Measurements from ENCODE around the gene IFNA6. TPM values are rescaled to one million over a fixed set of nuclear protein-coding genes. Genes with fewer than 3 reads are reported as not detected.
"Not testable (repeated sequence)": the region's sequence is repeated elsewhere in the genome, so short reads cannot be mapped to it uniquely, and the experiment has no call there.

IFNA6 gene
- total RNA-seq, 4 donors from 2014 or later: not detected

DNA sequence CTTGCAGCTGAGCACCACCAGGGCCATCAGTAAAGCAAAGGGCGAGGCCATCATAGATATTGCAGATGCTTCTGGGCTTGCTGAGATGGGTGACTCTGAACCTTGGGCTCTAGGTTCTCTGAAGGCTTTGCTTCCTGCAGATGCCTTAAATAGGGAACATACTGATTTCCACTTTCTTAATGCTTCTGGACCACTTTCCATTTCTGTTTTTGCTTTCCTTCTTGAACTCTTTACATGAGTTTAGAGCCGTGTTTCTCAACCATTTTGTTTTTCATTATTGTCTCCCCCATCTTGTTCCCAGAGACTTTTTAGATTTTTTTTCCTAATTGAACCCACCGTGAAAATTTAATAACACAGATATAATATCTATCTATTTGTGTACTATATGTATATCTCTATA is 17.3 kb upstream of the IFNA6 start, which contains the start of gene IFNA13:
TSS of gene IFNA13 (minus strand) at position 101 of the 400 bp plus-strand sequence. CDS start at position 54, 47 bp downstream.
- TF ChIP-seq, protein P1, sequence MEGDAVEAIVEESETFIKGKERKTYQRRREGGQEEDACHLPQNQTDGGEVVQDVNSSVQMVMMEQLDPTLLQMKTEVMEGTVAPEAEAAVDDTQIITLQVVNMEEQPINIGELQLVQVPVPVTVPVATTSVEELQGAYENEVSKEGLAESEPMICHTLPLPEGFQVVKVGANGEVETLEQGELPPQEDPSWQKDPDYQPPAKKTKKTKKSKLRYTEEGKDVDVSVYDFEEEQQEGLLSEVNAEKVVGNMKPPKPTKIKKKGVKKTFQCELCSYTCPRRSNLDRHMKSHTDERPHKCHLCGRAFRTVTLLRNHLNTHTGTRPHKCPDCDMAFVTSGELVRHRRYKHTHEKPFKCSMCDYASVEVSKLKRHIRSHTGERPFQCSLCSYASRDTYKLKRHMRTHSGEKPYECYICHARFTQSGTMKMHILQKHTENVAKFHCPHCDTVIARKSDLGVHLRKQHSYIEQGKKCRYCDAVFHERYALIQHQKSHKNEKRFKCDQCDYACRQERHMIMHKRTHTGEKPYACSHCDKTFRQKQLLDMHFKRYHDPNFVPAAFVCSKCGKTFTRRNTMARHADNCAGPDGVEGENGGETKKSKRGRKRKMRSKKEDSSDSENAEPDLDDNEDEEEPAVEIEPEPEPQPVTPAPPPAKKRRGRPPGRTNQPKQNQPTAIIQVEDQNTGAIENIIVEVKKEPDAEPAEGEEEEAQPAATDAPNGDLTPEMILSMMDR (IDR thresholded peaks at IDR 0.05): no peak
- TF ChIP-seq POLR2A (IDR thresholded peaks at IDR 0.05) (no peak), EP300 (IDR thresholded peaks at IDR 0.05) (no peak)
- WGBS, 2 donors: 87 to 89% methylated on average over 3 of the region's 3 CpGs
- Histone ChIP-seq H3K36me3 (no peaks in the 10 kb centered on the region), H3K4me1 (no peaks in the 10 kb centered on the region), H3K9me3 (no peaks in the 10 kb centered on the region), H3K4me3 (no peak within 1 kb of the TSS), H3K27me3 (no peaks in the 10 kb centered on the region), H3K27ac (no peak within 1 kb of the TSS)
- DNase-seq (ENCODE audit: low spot score in 2 of 2): no peak

DNA sequence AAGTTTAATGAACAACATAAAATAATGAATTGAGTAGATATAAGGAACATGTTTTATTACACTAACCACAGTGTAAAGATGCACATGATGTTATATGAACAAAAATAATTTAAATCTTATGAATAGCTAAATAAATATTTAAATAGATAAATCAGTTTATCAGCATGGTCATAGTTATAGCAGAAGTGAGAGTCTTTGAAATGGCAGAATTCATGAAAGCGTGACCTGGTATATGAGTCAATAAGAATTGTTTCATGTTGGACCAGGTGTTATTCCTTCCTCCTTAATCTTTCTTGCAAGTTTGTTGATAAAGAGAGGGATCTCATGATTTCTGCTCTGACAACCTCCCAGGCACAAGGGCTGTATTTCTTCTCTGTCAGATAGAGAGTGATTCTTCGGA is 16.5 kb upstream of the IFNA6 start:
- not testable (repeated sequence) for H3K4me3 ChIP-seq; DNase-seq (ENCODE audit: low spot score in 2 of 2)
- 90 to 95% methylated on average over 1 to 2 of the region's 2 CpGs for WGBS, 2 donors

GRCh38 chr9:21362287-21362686 is 11.6 kb upstream of the IFNA6 start:
- TF ChIP-seq EP300 (IDR thresholded peaks at IDR 0.05) (no peak), POLR2A (IDR thresholded peaks at IDR 0.05) (no peak)
- TF ChIP-seq, protein P1 (IDR thresholded peaks at IDR 0.05): no peak
- 83 to 87% methylated on average over 8 of the region's 8 CpGs for WGBS, 2 donors

More for the DNA sequence above, 16.5 kb upstream of the IFNA6 start:
- H3K27me3 ChIP-seq, H3K27ac ChIP-seq, H3K4me1 ChIP-seq, H3K9me3 ChIP-seq, H3K36me3 ChIP-seq: not testable (repeated sequence)

DNA sequence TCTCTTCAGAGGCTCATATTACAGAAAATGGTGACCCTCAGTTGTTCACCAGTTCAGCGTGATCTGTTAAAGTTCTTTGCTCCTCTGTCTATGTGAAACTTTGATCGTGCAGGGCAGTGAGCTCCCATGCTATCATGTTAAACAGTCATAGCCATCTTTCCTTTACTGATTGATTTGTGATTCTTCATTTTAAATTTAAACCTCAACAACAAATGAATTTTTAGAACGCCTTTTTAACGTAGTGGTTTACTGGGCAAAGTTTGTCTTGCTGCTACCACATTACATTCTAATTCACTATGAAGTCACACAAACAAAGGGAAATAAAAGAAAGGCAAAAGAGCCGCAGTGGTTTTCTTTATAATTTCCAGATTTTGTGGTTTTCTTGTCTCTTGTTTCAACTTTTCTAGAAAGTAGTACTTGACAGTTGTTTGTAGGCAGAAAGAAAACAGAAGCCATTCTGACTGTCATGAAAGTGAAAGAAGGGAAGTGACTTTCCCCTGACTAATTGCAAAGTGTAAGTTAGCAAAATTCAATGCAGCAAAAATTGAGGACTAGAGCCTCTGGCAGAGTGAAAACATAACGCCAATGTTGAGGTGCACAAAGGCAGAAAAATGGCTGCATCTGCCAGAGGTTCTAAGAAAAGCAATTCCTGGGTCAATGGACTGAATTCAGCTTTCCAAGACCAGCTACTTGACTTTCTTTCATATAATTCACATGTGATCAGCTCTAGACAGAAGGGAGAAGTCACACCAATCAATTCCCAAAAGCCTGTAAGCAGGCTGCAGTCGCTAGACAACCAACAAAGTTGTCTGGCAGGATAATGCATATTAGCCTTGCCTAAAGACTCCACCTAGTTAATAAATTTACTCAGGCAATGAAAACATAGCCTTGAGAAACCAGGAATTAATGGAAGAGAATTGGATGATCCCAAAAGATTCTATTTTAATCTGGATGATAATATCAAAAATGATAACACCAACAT is 7.1 kb upstream of the IFNA6 start:
- H3K4me1 ChIP-seq: no peaks in the 10 kb centered on the region
- WGBS, 2 donors: 63 to 67% methylated on average over 7 of the region's 7 CpGs
- H3K27me3 ChIP-seq: no peaks in the 10 kb centered on the region
- DNase-seq (ENCODE audit: low spot score in 2 of 2): no peak
- no peak overlapping the region for H3K4me3 ChIP-seq
- H3K36me3 ChIP-seq: no peaks in the 10 kb centered on the region
- H3K27ac ChIP-seq: no peak overlapping the region
- TF ChIP-seq POLR2A (IDR thresholded peaks at IDR 0.05): no peak
- TF ChIP-seq, protein P1 (IDR thresholded peaks at IDR 0.05): no peak
- TF ChIP-seq EP300 (IDR thresholded peaks at IDR 0.05): no peak
- H3K9me3 ChIP-seq: no peaks in the 10 kb centered on the region

More at GRCh38 chr9:21362287-21362686, 11.6 kb upstream of the IFNA6 start:
- no peak overlapping the region for H3K4me3 ChIP-seq
- H3K36me3 ChIP-seq: no peaks in the 10 kb centered on the region
- H3K27me3 ChIP-seq: no peaks in the 10 kb centered on the region
- no peaks in the 10 kb centered on the region for H3K9me3 ChIP-seq
- H3K4me1 ChIP-seq: no peaks in the 10 kb centered on the region
- no peak overlapping the region for H3K27ac ChIP-seq
- DNase-seq (ENCODE audit: low spot score in 2 of 2): no peak

GRCh38 chr9:21348430-21348970 is 2.2 kb downstream of the IFNA6 start:
- WGBS, 2 donors: 72 to 80% methylated on average over 3 of the region's 3 CpGs
- Histone ChIP-seq H3K9me3 (peaks cover 0 to 8% (median 0%) of the 10 kb centered on the region in 4 donors), H3K36me3 (no peaks in the 10 kb centered on the region), H3K27ac (no peak overlapping the region), H3K4me1 (no peaks in the 10 kb centered on the region), H3K27me3 (no peaks in the 10 kb centered on the region), H3K4me3 (no peak overlapping the region)
- TF ChIP-seq, protein P1 (IDR thresholded peaks at IDR 0.05): no peak
- TF ChIP-seq EP300 (IDR thresholded peaks at IDR 0.05): no peak
- TF ChIP-seq POLR2A (IDR thresholded peaks at IDR 0.05): no peak
- DNase-seq (ENCODE audit: low spot score in 2 of 2): no peak
